HepG2 (cell line): Measurements from ENCODE around the gene OARD1. TPM values are rescaled to one million over a fixed set of nuclear protein-coding genes. Genes with fewer than 3 reads are reported as not detected.

ENCODE experiments used
- ATF1 ChIP-seq: IDR thresholded peaks from 2 replicates; pipeline ENCODE4 v1.6.1; 2016; ENCODE audit warnings: mild to moderate bottlenecking, control low read depth
- ATM ChIP-seq: fragments of 450-650 bp; IDR thresholded peaks from 2 replicates; pipeline ENCODE4 v1.7.1; 2017; ENCODE audit warnings: mild to moderate bottlenecking, borderline replicate concordance
- BHLHE40 ChIP-seq: IDR thresholded peaks from 2 replicates; pipeline ENCODE4 v1.6.1; 2011; ENCODE audit warnings: low read length, improper control_type of control experiment
- CBX2 ChIP-seq, 2 experiments: fragments of 200-600 bp in 1 of 2; sonication (generic); formaldehyde crosslinking in 1 of 2; IDR thresholded peaks; 2 replicates each; pipeline versions ENCODE4 v1.7.0 to v1.8.1; 2018 to 2022; ENCODE audit warnings: low read depth in 2 of 2, low read length in 1 of 2, mild to moderate bottlenecking in 1 of 2, missing genetic modification reagents in 1 of 2
- ELF1 ChIP-seq: sonication (generic); formaldehyde crosslinking; IDR thresholded peaks from 2 replicates; pipeline ENCODE4 v1.4.0; 2020; ENCODE audit warnings: missing genetic modification reagents
- HCFC1 ChIP-seq: fragments of 150-350 bp; IDR thresholded peaks from 2 replicates; pipeline ENCODE4 v1.6.1; 2014; ENCODE audit warnings: low read depth, low read length
- MED1 ChIP-seq: sonication (generic); formaldehyde crosslinking; IDR thresholded peaks from 2 replicates; pipeline ENCODE4 v1.4.0; 2020; ENCODE audit warnings: missing genetic modification reagents
- NFAT5 ChIP-seq: sonication (generic); formaldehyde crosslinking; IDR thresholded peaks from 2 replicates; pipeline ENCODE4 v1.4.0; 2020; ENCODE audit warnings: missing genetic modification reagents
- NR2F2 ChIP-seq: IDR thresholded peaks from 2 replicates; pipeline ENCODE4 v1.6.1; 2012; ENCODE audit warnings: low read depth, inconsistent platforms, borderline replicate concordance
- ONECUT2 ChIP-seq: sonication (generic); formaldehyde crosslinking; IDR thresholded peaks from 2 replicates; pipeline ENCODE4 v1.4.0; 2020; ENCODE audit warnings: missing genetic modification reagents
- U2AF1 ChIP-seq: fragments of 200-400 bp; formaldehyde crosslinking; optimal IDR thresholded peaks from 2 replicates; pipeline ENCODE3; 2017; ENCODE audit warnings: mild to moderate bottlenecking, low read depth, low read length
- ZIK1 ChIP-seq: sonication (generic); formaldehyde crosslinking; IDR thresholded peaks from 2 replicates; pipeline ENCODE4 v1.5.0; 2020; ENCODE audit warnings: mild to moderate bottlenecking, low read depth, missing genetic modification reagents, borderline replicate concordance
- ZKSCAN5 ChIP-seq: sonication (generic); formaldehyde crosslinking; IDR thresholded peaks from 2 replicates; pipeline ENCODE4 v1.5.1; 2020; ENCODE audit warnings: mild to moderate bottlenecking, missing genetic modification reagents
- ZNF317 ChIP-seq: sonication (generic); formaldehyde crosslinking; IDR thresholded peaks from 2 replicates; pipeline ENCODE4 v1.5.0; 2020; ENCODE audit warnings: mild to moderate bottlenecking, missing genetic modification reagents
- ZSCAN21 ChIP-seq: sonication (generic); formaldehyde crosslinking; IDR thresholded peaks from 2 replicates; pipeline ENCODE4 v1.8.0; 2022; ENCODE audit warnings: mild to moderate bottlenecking, missing genetic modification reagents, moderate library complexity, borderline replicate concordance
- polyA plus RNA-seq, 8 experiments: library from polyadenylated mRNA; depleted of rRNA in 3 of 8; stranded (reverse) in 7 of 8; unstranded in 1 of 8; fragments of >200 nt; fragmentation: Illumina TruSeq in 4 of 8; extraction: Trizol in 4 of 8; gene quantifications; 2 replicates each; pipeline versions ENCODE4 v1.2.1 to v1.2.3, GENCODE V29; 2011 to 2016; ENCODE audit warnings: low read depth in 4 of 8, missing spikeins in 1 of 8, mixed read lengths in 1 of 8; ENCODE audit not compliant: insufficient read depth in 1 of 8
- total RNA-seq, 5 experiments: library from RNA; depleted of rRNA; stranded (reverse); fragments of >200 nt; fragmentation: Illumina TruSeq; extraction: Trizol; gene quantifications; 2 replicates each; pipeline ENCODE4 v1.2.3, GENCODE V29; 2016; ENCODE audit warnings: low read depth in 1 of 5
- TF ChIP-seq, protein P1 (sequence below): IDR thresholded peaks from 2 replicates; pipeline ENCODE4 v1.6.1; 2016; ENCODE audit warnings: missing compliant biosample characterization, missing genetic modification reagents, borderline replicate concordance
- TF ChIP-seq, protein P2 (sequence below): sonication (generic); formaldehyde crosslinking; IDR thresholded peaks from 2 replicates; pipeline ENCODE4 v1.4.0; 2020; ENCODE audit warnings: mild to moderate bottlenecking, missing genetic modification reagents
- TF ChIP-seq, protein P3 (sequence below): sonication (generic); formaldehyde crosslinking; IDR thresholded peaks from 2 replicates; pipeline ENCODE4 v1.5.0; 2020; ENCODE audit warnings: missing genetic modification reagents

OARD1 gene
- total and polyA plus RNA-seq, 2 of the 13 experiments (the other 11 are each of a cell fraction or from before 2014, with no cell fraction given) = 18.4 to 49.0 TPM

DNA sequence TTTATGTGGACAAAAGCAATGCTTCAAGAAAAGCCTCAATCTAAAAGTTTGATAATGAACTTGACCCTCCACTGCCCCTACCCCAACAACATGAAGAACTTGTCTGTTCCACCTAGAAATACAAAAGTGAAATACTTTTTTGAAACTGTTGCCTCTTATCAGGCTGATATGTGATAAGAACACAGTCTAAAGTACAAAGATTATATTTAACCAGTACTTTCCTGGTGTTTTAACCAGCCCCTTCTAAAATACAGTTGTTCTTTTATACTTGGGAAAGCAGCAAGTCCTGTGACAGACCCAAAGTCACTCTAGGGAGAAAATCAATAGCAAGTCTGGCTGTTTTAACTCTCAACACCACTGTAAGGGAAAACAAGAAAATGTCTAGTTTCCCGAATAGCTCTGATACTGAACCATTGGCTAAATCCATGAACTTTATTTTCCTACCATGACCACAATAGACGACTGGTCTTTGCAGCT, 6.6 kb downstream of the OARD1 start (continued):
- TF ChIP-seq, protein P1, sequence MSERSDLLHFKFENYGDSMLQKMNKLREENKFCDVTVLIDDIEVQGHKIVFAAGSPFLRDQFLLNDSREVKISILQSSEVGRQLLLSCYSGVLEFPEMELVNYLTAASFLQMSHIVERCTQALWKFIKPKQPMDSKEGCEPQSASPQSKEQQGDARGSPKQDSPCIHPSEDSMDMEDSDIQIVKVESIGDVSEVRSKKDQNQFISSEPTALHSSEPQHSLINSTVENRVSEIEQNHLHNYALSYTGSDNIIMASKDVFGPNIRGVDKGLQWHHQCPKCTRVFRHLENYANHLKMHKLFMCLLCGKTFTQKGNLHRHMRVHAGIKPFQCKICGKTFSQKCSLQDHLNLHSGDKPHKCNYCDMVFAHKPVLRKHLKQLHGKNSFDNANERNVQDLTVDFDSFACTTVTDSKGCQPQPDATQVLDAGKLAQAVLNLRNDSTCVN = no peak
- TF ChIP-seq ATF1 (peak; percentile 66; the same call in 1 of the 2 replicates), NFAT5 (no peak), ZSCAN21 (no peak), ZIK1 (CRISPR knock-in tag) (no peak), ATM (no peak), ZNF317 (CRISPR knock-in tag) (peak; percentile 43; the same call in 1 of the 2 replicates), HCFC1 (no peak), CBX2 (IDR thresholded peaks at IDR 0.05; ENCODE audit: low read depth, low read length) (no peak), CBX2 (CRISPR knock-in tag; IDR thresholded peaks at IDR 0.05; ENCODE audit: low read depth) (no peak), ZKSCAN5 (no peak), ELF1 (no peak), MED1 (CRISPR knock-in tag) (peak; percentile 67; the same call in 1 of the 2 replicates), ONECUT2 (CRISPR knock-in tag) (peak; percentile 99), BHLHE40 (no peak), U2AF1 (no peak), NR2F2 (peak; percentile 84)
- TF ChIP-seq, protein P2, sequence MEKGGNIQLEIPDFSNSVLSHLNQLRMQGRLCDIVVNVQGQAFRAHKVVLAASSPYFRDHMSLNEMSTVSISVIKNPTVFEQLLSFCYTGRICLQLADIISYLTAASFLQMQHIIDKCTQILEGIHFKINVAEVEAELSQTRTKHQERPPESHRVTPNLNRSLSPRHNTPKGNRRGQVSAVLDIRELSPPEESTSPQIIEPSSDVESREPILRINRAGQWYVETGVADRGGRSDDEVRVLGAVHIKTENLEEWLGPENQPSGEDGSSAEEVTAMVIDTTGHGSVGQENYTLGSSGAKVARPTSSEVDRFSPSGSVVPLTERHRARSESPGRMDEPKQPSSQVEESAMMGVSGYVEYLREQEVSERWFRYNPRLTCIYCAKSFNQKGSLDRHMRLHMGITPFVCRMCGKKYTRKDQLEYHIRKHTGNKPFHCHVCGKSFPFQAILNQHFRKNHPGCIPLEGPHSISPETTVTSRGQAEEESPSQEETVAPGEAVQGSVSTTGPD (CRISPR knock-in tag) = peak; percentile 82
- TF ChIP-seq, protein P3, sequence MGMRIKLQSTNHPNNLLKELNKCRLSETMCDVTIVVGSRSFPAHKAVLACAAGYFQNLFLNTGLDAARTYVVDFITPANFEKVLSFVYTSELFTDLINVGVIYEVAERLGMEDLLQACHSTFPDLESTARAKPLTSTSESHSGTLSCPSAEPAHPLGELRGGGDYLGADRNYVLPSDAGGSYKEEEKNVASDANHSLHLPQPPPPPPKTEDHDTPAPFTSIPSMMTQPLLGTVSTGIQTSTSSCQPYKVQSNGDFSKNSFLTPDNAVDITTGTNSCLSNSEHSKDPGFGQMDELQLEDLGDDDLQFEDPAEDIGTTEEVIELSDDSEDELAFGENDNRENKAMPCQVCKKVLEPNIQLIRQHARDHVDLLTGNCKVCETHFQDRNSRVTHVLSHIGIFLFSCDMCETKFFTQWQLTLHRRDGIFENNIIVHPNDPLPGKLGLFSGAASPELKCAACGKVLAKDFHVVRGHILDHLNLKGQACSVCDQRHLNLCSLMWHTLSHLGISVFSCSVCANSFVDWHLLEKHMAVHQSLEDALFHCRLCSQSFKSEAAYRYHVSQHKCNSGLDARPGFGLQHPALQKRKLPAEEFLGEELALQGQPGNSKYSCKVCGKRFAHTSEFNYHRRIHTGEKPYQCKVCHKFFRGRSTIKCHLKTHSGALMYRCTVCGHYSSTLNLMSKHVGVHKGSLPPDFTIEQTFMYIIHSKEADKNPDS (CRISPR knock-in tag) = peak; percentile 73; the same call in 1 of the 2 replicates
